HPDE6-E6E7 (cell line): Measurements from ENCODE around the gene SPINK7.

Source experiments
- DNase-seq: peaks from one replicate; pipeline ENCODE4 v3.0.0; 2011; ENCODE audit warnings: missing footprints; ENCODE audit errors: extremely low spot score

SPINK7 gene

GRCh38 chr5:148343603-148344487, 31.6 kb downstream of the SPINK7 start:
- DNase-seq: no peak

- DNase-seq: no peak
Measured at GRCh38 chr5:148347706-148348105, 35.5 kb downstream of the SPINK7 start.

- DNase-seq: no peak
Measured at GRCh38 chr5:148352696-148353095, 40.5 kb downstream of the SPINK7 start.

GRCh38 chr5:148353634-148354033, 41.4 kb downstream of the SPINK7 start:
- no peak for DNase-seq

- DNase-seq: no peak
Measured at GRCh38 chr5:148364343-148364742, 52.1 kb downstream of the SPINK7 start.
